Measurements from ENCODE around the gene SPHK2.

SPHK2 gene

GRCh38 chr19:48607359-48607755, 11.9 kb upstream of the SPHK2 start:
- no peaks in the 10 kb centered on the region for H3K9me3 ChIP-seq (ENCODE audit: insufficient read depth, low read length, severe bottlenecking)
- no peak for TF ChIP-seq EZH2 (IDR thresholded peaks at IDR 0.05; ENCODE audit: borderline replicate concordance, low read depth, low read length, severe bottlenecking)
- TF ChIP-seq, protein P1, sequence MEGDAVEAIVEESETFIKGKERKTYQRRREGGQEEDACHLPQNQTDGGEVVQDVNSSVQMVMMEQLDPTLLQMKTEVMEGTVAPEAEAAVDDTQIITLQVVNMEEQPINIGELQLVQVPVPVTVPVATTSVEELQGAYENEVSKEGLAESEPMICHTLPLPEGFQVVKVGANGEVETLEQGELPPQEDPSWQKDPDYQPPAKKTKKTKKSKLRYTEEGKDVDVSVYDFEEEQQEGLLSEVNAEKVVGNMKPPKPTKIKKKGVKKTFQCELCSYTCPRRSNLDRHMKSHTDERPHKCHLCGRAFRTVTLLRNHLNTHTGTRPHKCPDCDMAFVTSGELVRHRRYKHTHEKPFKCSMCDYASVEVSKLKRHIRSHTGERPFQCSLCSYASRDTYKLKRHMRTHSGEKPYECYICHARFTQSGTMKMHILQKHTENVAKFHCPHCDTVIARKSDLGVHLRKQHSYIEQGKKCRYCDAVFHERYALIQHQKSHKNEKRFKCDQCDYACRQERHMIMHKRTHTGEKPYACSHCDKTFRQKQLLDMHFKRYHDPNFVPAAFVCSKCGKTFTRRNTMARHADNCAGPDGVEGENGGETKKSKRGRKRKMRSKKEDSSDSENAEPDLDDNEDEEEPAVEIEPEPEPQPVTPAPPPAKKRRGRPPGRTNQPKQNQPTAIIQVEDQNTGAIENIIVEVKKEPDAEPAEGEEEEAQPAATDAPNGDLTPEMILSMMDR (IDR thresholded peaks at IDR 0.05; ENCODE audit: borderline replicate concordance, extremely low read depth, low read length, poor library complexity, severe bottlenecking), result no peak
- no peaks in the 10 kb centered on the region for H3K79me2 ChIP-seq (ENCODE audit: insufficient read depth, low read length)
- H2AFZ ChIP-seq (ENCODE audit: low read depth, low read length), result no peak overlapping the region
- no peak for DNase-seq
- H3K4me3 ChIP-seq (ENCODE audit: low read depth in 1 of 2, low read length in 2 of 2), result no peak overlapping the region
- H3K9ac ChIP-seq (ENCODE audit: low read depth, low read length), result no peak overlapping the region
- H3K4me1 ChIP-seq (ENCODE audit: insufficient read depth, low read length), result no peaks in the 10 kb centered on the region
- H4K20me1 ChIP-seq (ENCODE audit: insufficient read depth, low read length), result no peaks in the 10 kb centered on the region
- H3K27ac ChIP-seq (ENCODE audit: low read length), result no peak overlapping the region
- ATAC-seq (ENCODE audit: insufficient read depth, low read depth), result no peak
- H3K4me2 ChIP-seq (ENCODE audit: insufficient read depth, low read length), result no peak overlapping the region
- no peaks in the 10 kb centered on the region for H3K27me3 ChIP-seq (ENCODE audit: insufficient read depth, low read length, poor library complexity)
- no peaks in the 10 kb centered on the region for H3K36me3 ChIP-seq (ENCODE audit: insufficient read depth, low read length)

DNA sequence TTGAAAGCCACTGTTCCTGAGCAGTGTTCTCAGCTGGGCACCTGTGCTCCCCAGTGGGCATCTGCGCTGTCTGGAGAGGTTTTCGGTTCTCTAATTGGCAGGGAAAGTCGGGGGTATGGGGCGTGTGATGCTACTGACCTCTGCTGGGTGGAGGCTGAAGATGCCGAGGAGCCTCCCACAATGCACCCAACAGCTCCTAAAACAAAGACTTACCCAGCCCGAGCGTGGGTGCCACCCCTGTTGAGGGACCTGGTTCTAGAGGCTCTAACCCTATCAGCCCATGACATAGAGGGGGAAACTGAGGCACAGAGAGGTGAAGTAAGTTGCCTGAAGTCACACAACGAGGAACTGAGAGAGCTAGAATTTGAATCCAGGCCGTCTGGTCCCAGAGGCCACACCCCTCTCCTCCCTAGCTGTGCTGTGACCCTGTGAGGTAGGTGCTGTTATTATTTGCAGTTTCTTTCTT, 10.5 kb upstream of the SPHK2 start:
- H4K20me1 ChIP-seq (ENCODE audit: insufficient read depth, low read length), result 0 out of 2 replicates have a peak, but pooled peaks cover 5% of the 10 kb centered on the region
- H3K27ac ChIP-seq (ENCODE audit: low read length), result no peak overlapping the region
- H3K4me2 ChIP-seq (ENCODE audit: insufficient read depth, low read length), result no peak overlapping the region
- H3K4me3 ChIP-seq (ENCODE audit: low read depth in 1 of 2, low read length in 2 of 2), result no peak overlapping the region
- DNase-seq (peak; percentile 52), ATAC-seq (ENCODE audit: insufficient read depth, low read depth) (peak; percentile 82)
- no peak overlapping the region for H3K9ac ChIP-seq (ENCODE audit: low read depth, low read length)
- no peaks in the 10 kb centered on the region for H3K4me1 ChIP-seq (ENCODE audit: insufficient read depth, low read length)
- TF ChIP-seq, protein P1 (IDR thresholded peaks at IDR 0.05; ENCODE audit: borderline replicate concordance, extremely low read depth, low read length, poor library complexity, severe bottlenecking), result peak; percentile 66
- TF ChIP-seq EZH2 (IDR thresholded peaks at IDR 0.05; ENCODE audit: borderline replicate concordance, low read depth, low read length, severe bottlenecking), result no peak
- H2AFZ ChIP-seq (ENCODE audit: low read depth, low read length), result 0 out of 2 replicates have a peak overlapping the region, but pooled peaks have one; percentile 55
- H3K9me3 ChIP-seq (ENCODE audit: insufficient read depth, low read length, severe bottlenecking), result no peaks in the 10 kb centered on the region
- H3K27me3 ChIP-seq (ENCODE audit: insufficient read depth, low read length, poor library complexity), result no peaks in the 10 kb centered on the region
- H3K36me3 ChIP-seq (ENCODE audit: insufficient read depth, low read length), result no peaks in the 10 kb centered on the region
- no peaks in the 10 kb centered on the region for H3K79me2 ChIP-seq (ENCODE audit: insufficient read depth, low read length)

- Histone ChIP-seq H3K4me2 (ENCODE audit: insufficient read depth, low read length) (no peak overlapping the region), H3K27ac (ENCODE audit: low read length) (no peak overlapping the region), H3K9me3 (ENCODE audit: insufficient read depth, low read length, severe bottlenecking) (no peaks in the 10 kb centered on the region), H3K4me1 (ENCODE audit: insufficient read depth, low read length) (no peaks in the 10 kb centered on the region), H2AFZ (ENCODE audit: low read depth, low read length) (no peak overlapping the region), H4K20me1 (ENCODE audit: insufficient read depth, low read length) (peaks cover 12% of the 10 kb centered on the region; the same call in 1 of the 2 replicates), H3K27me3 (ENCODE audit: insufficient read depth, low read length, poor library complexity) (no peaks in the 10 kb centered on the region), H3K4me3 (ENCODE audit: low read depth in 1 of 2, low read length in 2 of 2) (no peak overlapping the region), H3K79me2 (ENCODE audit: insufficient read depth, low read length) (no peaks in the 10 kb centered on the region), H3K9ac (ENCODE audit: low read depth, low read length) (no peak overlapping the region), H3K36me3 (ENCODE audit: insufficient read depth, low read length) (no peaks in the 10 kb centered on the region)
- DNase-seq (no peak), ATAC-seq (ENCODE audit: insufficient read depth, low read depth) (no peak)
- TF ChIP-seq EZH2 (IDR thresholded peaks at IDR 0.05; ENCODE audit: borderline replicate concordance, low read depth, low read length, severe bottlenecking), result no peak
- TF ChIP-seq, protein P1 (IDR thresholded peaks at IDR 0.05; ENCODE audit: borderline replicate concordance, extremely low read depth, low read length, poor library complexity, severe bottlenecking), result no peak
These were observed 9.7 kb upstream of the SPHK2 start for GRCh38 chr19:48609571-48610108.

Data from DND-41 (cell line).